ENCODE results near the gene ENTPD8.
"Not testable (repeated sequence)": the region's sequence is repeated elsewhere in the genome, so short reads cannot be mapped to it uniquely, and the experiment has no call there.

ENTPD8 gene

GRCh38 chr9:137411645-137412380 lies 29.3 kb downstream of the ENTPD8 start:
- DNase-seq (ENCODE audit: low spot score) = no peak

GRCh38 chr9:137411260-137411644 lies 29.9 kb downstream of the ENTPD8 start:
- DNase-seq (ENCODE audit: low spot score) = no peak

GRCh38 chr9:137410891-137411249 lies 30.3 kb downstream of the ENTPD8 start:
- no peak for DNase-seq (ENCODE audit: low spot score)

GRCh38 chr9:137410236-137410890 lies 30.8 kb downstream of the ENTPD8 start:
- DNase-seq (ENCODE audit: low spot score) = not testable (repeated sequence)

- DNase-seq (ENCODE audit: low spot score) = no peak
Measured at GRCh38 chr9:137409515-137409914, 31.6 kb downstream of the ENTPD8 start.

- no peak for DNase-seq (ENCODE audit: low spot score)
Measured at GRCh38 chr9:137408651-137409405, 32.3 kb downstream of the ENTPD8 start.

GRCh38 chr9:137407590-137408300 lies 33.4 kb downstream of the ENTPD8 start:
- no peak for DNase-seq (ENCODE audit: low spot score)

GRCh38 chr9:137406876-137407589 lies 34.1 kb downstream of the ENTPD8 start:
- DNase-seq (ENCODE audit: low spot score) = peak; percentile 92

- peak; percentile 45 for DNase-seq (ENCODE audit: low spot score)
Measured at GRCh38 chr9:137406085-137406760, 34.9 kb downstream of the ENTPD8 start.

GRCh38 chr9:137405677-137406081 lies 35.5 kb downstream of the ENTPD8 start:
- DNase-seq (ENCODE audit: low spot score) = no peak

GRCh38 chr9:137404961-137405567 lies 36.1 kb downstream of the ENTPD8 start:
- DNase-seq (ENCODE audit: low spot score) = no peak

GRCh38 chr9:137403269-137403668 lies 37.9 kb downstream of the ENTPD8 start:
- DNase-seq (ENCODE audit: low spot score) = no peak

GRCh38 chr9:137402746-137403145 lies 38.4 kb downstream of the ENTPD8 start:
- no peak for DNase-seq (ENCODE audit: low spot score)

GRCh38 chr9:137398561-137399468 lies 42.3 kb downstream of the ENTPD8 start:
- DNase-seq (ENCODE audit: low spot score) = no peak

GRCh38 chr9:137397675-137398423 lies 43.3 kb downstream of the ENTPD8 start:
- DNase-seq (ENCODE audit: low spot score) = no peak

- DNase-seq (ENCODE audit: low spot score) = no peak
Measured at GRCh38 chr9:137396634-137397367, 44.4 kb downstream of the ENTPD8 start.

GRCh38 chr9:137396227-137396626 lies 44.9 kb downstream of the ENTPD8 start:
- DNase-seq (ENCODE audit: low spot score) = no peak

GRCh38 chr9:137395666-137396010 lies 45.5 kb downstream of the ENTPD8 start:
- no peak for DNase-seq (ENCODE audit: low spot score)
